ENCODE data around the gene UGT1A5. TPM values are rescaled to one million over a fixed set of nuclear protein-coding genes. Genes with fewer than 3 reads are reported as not detected.
A peak's percentile ranks its signal among the peaks of the same experiment; 100 is the strongest.
"Not testable (repeated sequence)": the region's sequence is repeated elsewhere in the genome, so short reads cannot be mapped to it uniquely, and the experiment has no call there.

UGT1A5 gene
- total RNA-seq, 2 experiments from 2014 or later = not detected

DNA sequence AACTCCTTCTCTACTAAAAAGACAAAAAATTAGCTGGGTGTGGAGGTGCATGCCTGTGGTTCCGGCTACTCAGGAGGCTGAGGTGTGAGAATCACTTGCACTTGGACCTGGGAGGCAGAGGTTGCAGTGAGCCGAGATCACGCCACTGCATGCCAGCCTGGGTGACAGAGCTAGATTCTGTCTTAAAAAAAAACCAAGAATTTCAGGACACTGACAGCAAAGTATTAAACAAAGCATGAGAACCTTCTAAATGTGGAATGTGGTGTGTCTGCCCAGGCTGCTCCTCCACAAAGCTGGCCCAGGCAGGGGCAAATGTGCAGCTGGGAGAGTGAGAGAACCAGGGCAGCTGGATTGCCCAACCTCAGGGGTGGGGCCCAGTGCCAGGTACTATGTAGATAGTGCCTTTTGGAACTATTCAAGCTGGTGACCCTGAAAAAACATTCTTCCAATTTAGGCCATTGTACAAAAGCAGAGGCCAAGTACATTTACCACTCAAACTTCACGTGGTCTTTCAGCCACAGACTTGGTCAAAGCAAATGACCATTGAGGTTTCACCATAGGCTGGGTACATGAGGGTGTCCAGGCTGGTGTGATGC is 6.7 kb upstream of the UGT1A5 start:
- DNase-seq = no peak
- ChIA-PET CTCF (no interaction called here), POLR2A (no interaction called here)
- Mint-ChIP-seq H3K27ac (no peak overlapping the region), H3K27me3 (peaks cover 29% of the 10 kb centered on the region), H3K4me3 (no peak overlapping the region), H3K9me3 (no peaks in the 10 kb centered on the region), H3K36me3 (ENCODE audit: low read depth) (no peaks in the 10 kb centered on the region), H3K4me1 (no peaks in the 10 kb centered on the region)

DNA sequence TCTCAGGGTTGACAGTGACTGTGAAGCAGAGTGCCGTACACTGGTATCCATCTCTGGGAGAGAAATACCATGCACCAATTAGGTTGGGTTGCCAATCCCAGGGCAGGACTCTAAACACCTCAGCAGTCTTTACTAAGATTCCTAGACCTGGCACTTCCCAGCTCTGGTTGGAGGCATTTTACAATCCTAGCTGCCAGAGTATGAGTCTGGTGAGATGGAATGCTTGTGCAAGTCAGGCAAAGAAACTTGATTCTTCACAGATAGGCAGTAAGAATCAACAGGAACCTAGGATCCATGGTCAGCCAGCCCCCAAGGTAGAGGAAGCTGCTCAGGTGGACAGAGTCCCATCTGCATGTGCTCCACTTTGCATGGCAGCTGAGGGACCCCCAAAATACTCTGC is 6.0 kb upstream of the UGT1A5 start:
- H3K9me3 Mint-ChIP-seq = no peaks in the 10 kb centered on the region
- H3K4me1 Mint-ChIP-seq = no peaks in the 10 kb centered on the region
- DNase-seq = no peak
- no peak overlapping the region for H3K4me3 Mint-ChIP-seq
- no peak overlapping the region for H3K27ac Mint-ChIP-seq
- ChIA-PET POLR2A (no interaction called here), CTCF (interaction anchor here (0.7 to 1.3 kb wide), 3 partner anchors 10 to 1822 kb away, joined by 3 to 5 read pairs (median 3); partner anchors contain the start of gene UGT1A4)
- H3K27me3 Mint-ChIP-seq = peaks cover 31% of the 10 kb centered on the region
- no peaks in the 10 kb centered on the region for H3K36me3 Mint-ChIP-seq (ENCODE audit: low read depth)

GRCh38 chr2:233707940-233708644 is 4.6 kb upstream of the UGT1A5 start:
- Mint-ChIP-seq H3K36me3 (ENCODE audit: low read depth) (no peaks in the 10 kb centered on the region), H3K4me1 (no peaks in the 10 kb centered on the region), H3K4me3 (no peak overlapping the region), H3K9me3 (no peaks in the 10 kb centered on the region), H3K27me3 (peaks cover 29% of the 10 kb centered on the region), H3K27ac (no peak overlapping the region)
- DNase-seq = no peak
- ChIA-PET CTCF (interaction anchor here (1.3 kb wide), 1 partner anchor 8 kb away, joined by 5 read pairs; no protein-coding TSS in a partner anchor), POLR2A (interaction anchor here (0.6 kb wide), 1 partner anchor 727 kb away, joined by 3 read pairs; no protein-coding TSS in a partner anchor)

- CTCF ChIA-PET = no interaction called here
- Mint-ChIP-seq H3K4me1 (peaks cover 2% of the 10 kb centered on the region), H3K27ac (no peak overlapping the region), H3K9me3 (no peaks in the 10 kb centered on the region), H3K36me3 (ENCODE audit: low read depth) (no peaks in the 10 kb centered on the region), H3K27me3 (peaks cover 35% of the 10 kb centered on the region), H3K4me3 (no peak overlapping the region)
- no peak for DNase-seq
- POLR2A ChIA-PET = no interaction called here
Measured at GRCh38 chr2:233708942-233709341, 3.8 kb upstream of the UGT1A5 start.

DNA sequence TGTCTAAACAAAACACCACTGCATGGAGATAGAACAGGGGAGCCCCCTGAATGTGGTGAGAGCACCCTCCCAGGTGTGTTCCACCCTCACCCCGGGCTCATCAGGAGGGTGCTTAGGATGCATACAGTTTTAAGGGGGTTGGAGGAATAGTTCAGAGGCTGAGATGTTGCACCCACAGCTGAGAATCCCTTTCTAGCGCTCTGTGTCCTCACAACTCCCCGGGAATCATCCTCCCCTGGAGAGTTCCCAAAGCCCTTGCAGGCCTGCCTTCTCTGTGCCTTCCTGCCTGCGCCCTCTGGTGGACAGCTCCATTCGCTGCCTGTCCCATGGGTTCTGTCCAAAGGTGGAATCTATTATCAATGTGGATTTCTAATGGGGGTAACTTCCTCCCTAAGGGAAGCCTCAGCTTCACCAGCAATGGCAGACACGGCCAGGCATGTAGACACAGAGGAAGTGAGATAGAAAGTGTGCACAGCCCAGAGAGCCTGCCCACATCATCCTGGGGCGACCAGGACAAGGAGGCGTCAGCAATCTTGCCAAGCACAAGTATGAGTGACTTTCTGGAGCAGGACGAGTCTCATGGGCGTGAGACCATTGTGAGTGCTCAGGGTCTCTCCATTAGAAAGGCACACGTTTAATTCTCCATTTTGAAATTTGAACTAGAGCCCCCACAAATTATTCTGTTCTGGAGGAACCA is 1.2 kb upstream of the UGT1A5 start:
- Mint-ChIP-seq H3K4me1 (peaks cover 5% of the 10 kb centered on the region), H3K27ac (no peak overlapping the region), H3K36me3 (ENCODE audit: low read depth) (no peaks in the 10 kb centered on the region), H3K4me3 (no peak overlapping the region), H3K9me3 (no peaks in the 10 kb centered on the region), H3K27me3 (peaks cover 39% of the 10 kb centered on the region)
- CTCF ChIA-PET = interaction anchor here (1.4 kb wide), 1 partner anchor 147 kb away, joined by 3 read pairs; no protein-coding TSS in a partner anchor
- DNase-seq = peak; percentile 69
- POLR2A ChIA-PET = no interaction called here

DNA sequence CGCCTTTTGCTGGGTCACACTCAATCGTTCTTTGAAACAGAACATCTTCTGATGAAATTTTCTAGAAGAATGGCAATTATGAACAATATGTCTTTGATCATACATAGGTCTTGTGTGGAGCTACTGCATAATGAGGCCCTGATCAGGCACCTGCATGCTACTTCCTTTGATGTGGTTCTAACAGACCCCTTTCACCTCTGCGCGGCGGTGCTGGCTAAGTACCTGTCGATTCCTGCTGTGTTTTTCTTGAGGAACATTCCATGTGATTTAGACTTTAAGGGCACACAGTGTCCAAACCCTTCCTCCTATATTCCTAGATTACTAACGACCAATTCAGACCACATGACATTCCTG is 532 bp downstream of the UGT1A5 start:
- peaks cover 39% of the 10 kb centered on the region for H3K27me3 Mint-ChIP-seq
- CTCF ChIA-PET = no interaction called here
- no peak for DNase-seq
- no peaks in the 10 kb centered on the region for H3K36me3 Mint-ChIP-seq (ENCODE audit: low read depth)
- H3K9me3 Mint-ChIP-seq = no peaks in the 10 kb centered on the region
- no peak overlapping the region for H3K27ac Mint-ChIP-seq
- peaks cover 5% of the 10 kb centered on the region for H3K4me1 Mint-ChIP-seq
- POLR2A ChIA-PET = no interaction called here
- H3K4me3 Mint-ChIP-seq = no peak overlapping the region

- Mint-ChIP-seq H3K9me3 (no peaks in the 10 kb centered on the region), H3K27me3 (peaks cover 38% of the 10 kb centered on the region), H3K36me3 (ENCODE audit: low read depth) (no peaks in the 10 kb centered on the region), H3K4me3 (no peak overlapping the region), H3K4me1 (peaks cover 5% of the 10 kb centered on the region), H3K27ac (no peak overlapping the region)
- POLR2A ChIA-PET = no interaction called here
- CTCF ChIA-PET = no interaction called here
- DNase-seq = no peak
Measured at GRCh38 chr2:233714121-233714520, 1.4 kb downstream of the UGT1A5 start.

DNA sequence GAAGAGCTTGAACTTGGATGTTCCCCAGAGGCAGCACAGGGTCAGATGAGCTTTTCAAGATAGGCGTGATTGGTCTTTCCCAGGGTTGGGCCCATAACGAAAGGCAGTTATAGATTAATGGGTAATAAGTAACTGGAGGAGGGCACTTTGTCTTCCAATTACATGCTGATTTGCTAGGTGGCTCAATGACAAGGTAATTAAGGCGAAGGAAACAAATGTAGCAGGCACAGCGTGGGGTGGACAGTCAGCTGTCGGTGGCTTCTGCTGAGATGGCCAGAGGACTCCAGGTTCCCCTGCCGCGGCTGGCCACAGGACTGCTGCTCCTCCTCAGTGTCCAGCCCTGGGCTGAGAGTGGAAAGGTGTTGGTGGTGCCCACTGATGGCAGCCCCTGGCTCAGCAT is 5.8 kb downstream of the UGT1A5 start, which contains the start of gene UGT1A4:
Gene UGT1A4, plus strand, starts transcription at position 185 of the 400 bp plus-strand sequence. Its CDS starts 85 bp downstream, at position 270.
- Mint-ChIP-seq H3K9me3 (no peaks in the 10 kb centered on the region), H3K27ac (no peak within 1 kb of the TSS), H3K4me3 (no peak within 1 kb of the TSS), H3K4me1 (peaks cover 5% of the 10 kb centered on the region), H3K36me3 (ENCODE audit: low read depth) (no peaks in the 10 kb centered on the region), H3K27me3 (peaks cover 32% of the 10 kb centered on the region)
- DNase-seq = no peak
- ChIA-PET CTCF (interaction anchor here (0.9 kb wide), 1 partner anchor 11 kb away, joined by 3 read pairs; no protein-coding TSS in a partner anchor), POLR2A (no interaction called here)

GRCh38 chr2:233728723-233729301 is 16.1 kb downstream of the UGT1A5 start, which contains the start of gene UGT1A3:
Gene UGT1A3 (plus strand): TSS chr2:233729042. CDS start chr2:233729127, 85 bp downstream.
- Mint-ChIP-seq H3K27ac (no peak within 1 kb of the TSS), H3K4me1 (no peaks in the 10 kb centered on the region), H3K4me3 (no peak within 1 kb of the TSS), H3K9me3 (no peaks in the 10 kb centered on the region), H3K27me3 (peaks cover 4% of the 10 kb centered on the region), H3K36me3 (ENCODE audit: low read depth) (no peaks in the 10 kb centered on the region)
- no peak for DNase-seq
- ChIA-PET CTCF (no interaction called here), POLR2A (no interaction called here)

DNA sequence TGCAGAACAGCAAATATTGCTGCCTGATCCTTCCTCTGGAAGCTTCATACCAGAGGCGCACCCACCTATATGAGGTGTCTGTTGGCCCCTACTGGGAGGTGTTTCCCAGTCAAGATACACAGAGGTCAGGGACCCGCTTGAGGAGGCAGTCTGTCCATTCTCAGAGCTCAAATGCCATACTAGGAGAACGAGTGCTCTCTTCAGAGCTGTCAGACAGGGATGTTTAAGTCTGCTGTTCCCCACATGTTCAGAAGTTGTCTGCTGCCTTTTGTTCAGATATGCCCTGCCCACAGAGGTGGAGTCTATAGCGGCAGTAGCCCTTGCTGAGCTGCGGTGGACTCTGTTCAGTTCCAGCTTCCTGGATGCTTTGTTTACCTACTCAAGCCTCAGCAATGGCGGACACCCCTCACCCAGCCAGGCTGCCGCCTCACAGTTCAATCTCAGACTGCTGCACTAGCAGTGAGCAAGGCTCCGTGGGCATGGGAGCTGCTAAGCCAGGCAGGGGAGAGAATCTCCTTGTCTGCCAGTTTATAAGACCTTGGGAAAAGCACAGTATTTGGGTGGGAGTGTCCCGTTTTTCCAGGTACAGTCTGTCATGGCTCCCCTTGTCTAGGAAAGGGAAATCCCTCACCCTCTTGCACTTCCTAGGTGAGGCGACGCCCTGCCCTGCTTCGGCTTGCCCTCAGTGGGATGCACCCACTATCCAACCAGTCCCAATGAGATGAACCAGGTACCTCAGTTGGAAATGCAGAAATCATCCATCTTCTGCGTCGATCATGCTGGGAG is 24.4 kb downstream of the UGT1A5 start:
- H3K9me3 Mint-ChIP-seq; CTCF ChIA-PET; H3K36me3 Mint-ChIP-seq (ENCODE audit: low read depth); H3K4me3 Mint-ChIP-seq; H3K4me1 Mint-ChIP-seq; POLR2A ChIA-PET; DNase-seq; H3K27ac Mint-ChIP-seq: not testable (repeated sequence)
- H3K27me3 Mint-ChIP-seq = peaks cover 23% of the 10 kb centered on the region

- no peak for DNase-seq
- Mint-ChIP-seq H3K27ac (no peak overlapping the region), H3K9me3 (no peaks in the 10 kb centered on the region), H3K4me3 (no peak overlapping the region), H3K36me3 (ENCODE audit: low read depth) (no peaks in the 10 kb centered on the region), H3K4me1 (no peaks in the 10 kb centered on the region), H3K27me3 (peaks cover 14% of the 10 kb centered on the region)
- CTCF ChIA-PET = no interaction called here
- POLR2A ChIA-PET = no interaction called here
Measured at GRCh38 chr2:233740870-233741269, 28.2 kb downstream of the UGT1A5 start.

DNA sequence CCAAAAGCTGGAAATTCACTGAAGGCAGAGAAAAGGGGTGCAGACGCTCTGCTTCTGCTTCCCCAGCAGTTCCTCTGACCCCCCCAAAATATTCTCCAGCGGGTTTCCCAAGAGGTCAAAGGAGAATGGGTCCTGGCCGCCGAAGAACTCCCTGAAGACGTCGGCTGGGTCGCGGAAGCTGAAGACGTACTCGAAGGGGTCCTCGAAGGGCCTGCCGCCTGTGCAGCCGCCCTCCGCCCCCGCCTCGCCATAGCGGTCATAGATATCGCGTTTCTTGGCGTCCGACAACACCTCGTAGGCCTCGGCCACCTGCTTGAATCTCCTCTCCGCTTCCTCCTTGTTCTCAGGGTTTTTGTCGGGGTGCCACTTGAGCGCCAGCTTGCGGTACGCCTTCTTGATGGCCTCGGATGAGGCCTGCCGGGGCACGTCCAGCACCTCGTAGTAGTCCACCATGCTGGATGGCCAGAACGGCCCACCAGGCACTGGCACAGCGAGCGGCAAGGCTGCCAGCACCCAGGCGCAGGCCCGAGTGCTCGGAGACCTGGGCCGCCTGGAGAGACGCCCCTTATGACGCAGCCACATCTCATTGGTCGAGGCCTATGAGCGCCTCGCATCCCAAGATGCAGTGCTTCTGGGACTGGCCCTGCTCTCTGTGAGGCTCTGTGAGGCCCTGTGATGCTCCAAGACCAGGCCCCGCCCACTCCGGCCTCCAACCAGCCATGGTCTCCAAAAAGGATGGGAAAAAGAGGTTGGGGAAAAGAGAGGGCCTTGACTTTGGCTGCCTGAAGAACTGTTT is 31.0 kb downstream of the UGT1A5 start:
- POLR2A ChIA-PET = no interaction called here

More for the DNA sequence above, 31.0 kb downstream of the UGT1A5 start:
- CTCF ChIA-PET = no interaction called here
- H3K4me1 Mint-ChIP-seq = no peaks in the 10 kb centered on the region
- no peak for DNase-seq
- H3K27me3 Mint-ChIP-seq = peaks cover 10% of the 10 kb centered on the region
- no peak overlapping the region for H3K27ac Mint-ChIP-seq
- H3K36me3 Mint-ChIP-seq (ENCODE audit: low read depth) = no peaks in the 10 kb centered on the region
- H3K4me3 Mint-ChIP-seq = no peak overlapping the region
- no peaks in the 10 kb centered on the region for H3K9me3 Mint-ChIP-seq

Measured in activated CD4-positive, alpha-beta memory T cell treated with anti-CD3 and anti-CD28 coated beads, Interleukin-2, amount 10 ng/mL, durations not matched to agents 7 days and 5 days (primary cell).